Esophagus squamous epithelium (tissue), 5 donors: ENCODE data around the gene GNG14. TPM values are rescaled to one million over a fixed set of nuclear protein-coding genes. Genes with fewer than 3 reads are reported as not detected.
A peak's percentile ranks its signal among the peaks of the same experiment; 100 is the strongest.

ENCODE experiments used
- DNase-seq: peaks from one replicate; lab custom pipeline; 2025; lab: John Stamatoyannopoulos, UW
- H3K27ac ChIP-seq, 4 donors: fragments of 200-600 bp; sonication (generic); one replicate each; pipeline ENCODE4 v1.5.1; 2016 to 2019; ENCODE audit warnings: mild to moderate bottlenecking in 1 of 4
- H3K27me3 ChIP-seq, 4 donors: fragments of 200-600 bp; sonication (generic); 1 replicate in 3 of 4; 2 replicates in 1 of 4; pipeline versions ENCODE4 v1.5.1 to v1.6.0; 2017 to 2021; ENCODE audit warnings: antibody characterized with exemption in 1 of 4
- H3K36me3 ChIP-seq, 3 donors: fragments of 200-600 bp; sonication (generic); one replicate each; pipeline ENCODE4 v1.5.1; 2016 to 2019
- H3K4me1 ChIP-seq, 3 donors: fragments of 200-600 bp; sonication (generic); one replicate each; pipeline ENCODE4 v1.5.1; 2017 to 2019
- H3K4me3 ChIP-seq, 4 donors: fragments of 200-600 bp; sonication (generic); 1 replicate in 3 of 4; 2 replicates in 1 of 4; pipeline ENCODE4 v1.5.1; 2016 to 2019; ENCODE audit warnings: mild to moderate bottlenecking in 2 of 4, moderate library complexity in 1 of 4
- H3K9me3 ChIP-seq, 3 donors: fragments of 200-600 bp; sonication (generic); one replicate each; pipeline ENCODE4 v1.5.1; 2016 to 2019
- POLR2A ChIP-seq, 4 donors: fragments of 450-650 bp; IDR thresholded peaks; one replicate each; pipeline ENCODE4 v1.6.1; 2017; ENCODE audit warnings: antibody characterized with exemption in 4 of 4, mild to moderate bottlenecking in 4 of 4, moderate library complexity in 3 of 4
- WGBS, 2 donors: methylation state at CpG; one replicate each; pipeline ENCODE4 v1.1.5; 2018; 5-methylcytosine and 5-hydroxymethylcytosine counted together
- intact Hi-C: fragments of 100-400 bp; cut with DNase I; formaldehyde crosslinking; loops from one replicate; pipeline ENCODE4 v1.15.0; 2022
- total RNA-seq, 4 donors: library from RNA; depleted of rRNA; stranded (reverse); fragments of >200 nt; gene quantifications; one replicate each; pipeline ENCODE4 v1.1.0, GENCODE V29; 2016
- TF ChIP-seq, protein P1 (sequence below), 6 experiments: fragments of 450-650 bp in 4 of 6; fragments of 200-600 bp in 2 of 6; sonication (generic) in 2 of 6; IDR thresholded peaks; one replicate each; pipeline ENCODE4 v1.5.1; 2016 to 2019; ENCODE audit warnings: antibody characterized with exemption in 6 of 6, mild to moderate bottlenecking in 4 of 6, moderate library complexity in 4 of 6
- donor health status: DM: yes; HTN: yes; CAD: no.

Gene GNG14
- total RNA-seq, 4 donors from 2014 or later = not detected

DNA sequence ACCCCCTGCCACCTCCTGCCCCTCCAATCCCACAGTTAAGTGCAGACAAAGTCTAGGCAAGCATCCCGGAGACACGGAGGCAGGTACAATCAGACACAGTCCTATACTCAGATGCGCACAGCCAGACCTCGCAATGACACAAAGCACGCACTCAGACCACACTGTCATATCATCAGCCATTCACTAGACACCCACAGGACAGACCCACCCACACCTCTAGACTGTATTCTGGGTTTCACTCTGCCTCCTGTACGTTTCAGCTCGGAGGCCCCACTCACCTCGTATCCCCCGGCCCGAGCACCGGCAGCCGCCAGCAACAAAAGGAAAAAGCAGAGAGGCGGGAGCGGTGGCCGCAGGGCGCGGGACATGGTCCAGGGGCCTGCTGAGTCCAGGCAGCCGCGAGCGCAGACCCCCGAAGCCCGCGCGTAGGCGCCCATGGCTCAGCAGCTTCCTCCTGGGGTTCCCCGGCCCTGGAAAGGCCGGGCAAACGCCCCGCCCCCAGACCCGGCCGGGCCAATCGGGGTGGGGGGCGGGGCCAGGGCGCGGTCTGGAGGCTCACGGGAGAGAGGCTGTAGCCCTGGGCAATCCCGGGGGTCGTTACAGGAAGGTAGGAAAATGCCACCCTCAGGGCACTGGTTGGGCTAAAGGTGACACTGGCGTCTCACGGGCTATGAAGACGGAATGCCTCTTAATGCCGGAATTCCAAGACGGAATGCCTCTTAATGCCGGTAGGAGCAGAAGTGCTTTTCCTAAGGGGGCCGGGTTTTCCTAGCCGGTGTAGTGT is 21.3 kb upstream of the GNG14 start, which contains the start of the genes MAN2B1 and WDR83:
TSS of gene MAN2B1 (minus strand) at position 478 of the 784 bp plus-strand sequence. CDS start at position 437, 41 bp downstream.
TSS of gene WDR83 (plus strand) at position 543 of the 784 bp plus-strand sequence. CDS start 2,984 bp downstream, outside the sequence.
- H3K27ac ChIP-seq = peak within 1 kb of the TSS; percentile 80 to 86 (median 82)
- WGBS, 2 donors = 0 to 4% methylated on average over 7 to 8 of the region's 46 CpGs
- TF ChIP-seq POLR2A (IDR thresholded peaks at IDR 0.05) = peak in 2 of 4 donors; percentile 21 to 34
- TF ChIP-seq, protein P1, sequence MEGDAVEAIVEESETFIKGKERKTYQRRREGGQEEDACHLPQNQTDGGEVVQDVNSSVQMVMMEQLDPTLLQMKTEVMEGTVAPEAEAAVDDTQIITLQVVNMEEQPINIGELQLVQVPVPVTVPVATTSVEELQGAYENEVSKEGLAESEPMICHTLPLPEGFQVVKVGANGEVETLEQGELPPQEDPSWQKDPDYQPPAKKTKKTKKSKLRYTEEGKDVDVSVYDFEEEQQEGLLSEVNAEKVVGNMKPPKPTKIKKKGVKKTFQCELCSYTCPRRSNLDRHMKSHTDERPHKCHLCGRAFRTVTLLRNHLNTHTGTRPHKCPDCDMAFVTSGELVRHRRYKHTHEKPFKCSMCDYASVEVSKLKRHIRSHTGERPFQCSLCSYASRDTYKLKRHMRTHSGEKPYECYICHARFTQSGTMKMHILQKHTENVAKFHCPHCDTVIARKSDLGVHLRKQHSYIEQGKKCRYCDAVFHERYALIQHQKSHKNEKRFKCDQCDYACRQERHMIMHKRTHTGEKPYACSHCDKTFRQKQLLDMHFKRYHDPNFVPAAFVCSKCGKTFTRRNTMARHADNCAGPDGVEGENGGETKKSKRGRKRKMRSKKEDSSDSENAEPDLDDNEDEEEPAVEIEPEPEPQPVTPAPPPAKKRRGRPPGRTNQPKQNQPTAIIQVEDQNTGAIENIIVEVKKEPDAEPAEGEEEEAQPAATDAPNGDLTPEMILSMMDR (IDR thresholded peaks at IDR 0.05) = peak in 1 of 6 experiments; percentile 12
- H3K9me3 ChIP-seq = no peaks in the 10 kb centered on the region
- H3K27me3 ChIP-seq = no peaks in the 10 kb centered on the region
- peaks cover 0 to 48% (median 21%) of the 10 kb centered on the region in 3 donors for H3K36me3 ChIP-seq
- no peak for DNase-seq
- H3K4me3 ChIP-seq = peak within 1 kb of the TSS; percentile 70 to 93 (median 76)
- intact Hi-C loops = no loop called here
- H3K4me1 ChIP-seq = peaks cover 30 to 61% (median 38%) of the 10 kb centered on the region in 3 donors

DNA sequence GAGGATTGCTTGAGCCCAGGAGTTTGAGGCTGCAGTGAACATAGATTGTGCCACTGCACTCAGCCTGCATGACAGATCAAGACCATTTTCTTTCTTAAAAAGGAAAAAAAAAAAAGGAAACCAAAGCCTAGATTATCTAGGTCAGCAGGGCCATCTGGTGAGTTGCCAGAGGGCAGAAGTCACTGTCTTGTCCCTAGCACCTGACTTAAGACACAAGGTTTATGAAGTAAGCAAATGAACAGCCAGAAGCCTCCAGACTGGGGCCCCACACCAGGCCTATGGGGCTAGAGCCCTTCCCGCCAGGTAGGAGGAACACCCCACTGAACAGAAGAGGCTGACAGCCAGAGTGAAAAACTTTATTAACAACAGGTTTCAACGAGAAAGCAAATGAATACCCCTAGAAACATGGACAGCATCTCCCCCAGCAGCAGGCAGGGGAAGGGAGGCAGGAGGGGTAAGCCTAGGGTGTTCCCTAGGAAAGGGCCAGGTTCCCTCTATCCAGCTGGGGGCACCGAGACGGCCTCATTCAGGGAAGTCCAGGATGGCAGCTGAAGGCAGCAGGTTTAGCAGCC is 20.0 kb upstream of the GNG14 start:
- WGBS, 2 donors = 70% methylated on average over 4 of the region's 4 CpGs; no CpG with 5 or more reads in 1 of the 2 donors
- no peak for DNase-seq
- Histone ChIP-seq H3K27me3 (no peaks in the 10 kb centered on the region), H3K9me3 (no peaks in the 10 kb centered on the region), H3K4me1 (peaks cover 30 to 61% (median 38%) of the 10 kb centered on the region in 3 donors), H3K36me3 (peaks cover 0 to 47% (median 16%) of the 10 kb centered on the region in 3 donors), H3K4me3 (peak overlapping the region in 2 of 4 donors; percentile 82 to 88), H3K27ac (peak overlapping the region in 2 of 4 donors; percentile 97 to 99)
- TF ChIP-seq, protein P1 (IDR thresholded peaks at IDR 0.05) = no peak
- no peak for TF ChIP-seq POLR2A (IDR thresholded peaks at IDR 0.05)
- intact Hi-C loops = no loop called here

- H3K4me1 ChIP-seq = peaks cover 30 to 61% (median 38%) of the 10 kb centered on the region in 3 donors
- intact Hi-C loops = no loop called here
- 48 to 57% methylated on average over 2 to 8 of the region's 8 CpGs for WGBS, 2 donors
Observed at GRCh38 chr19:12668346-12668745, 19.5 kb upstream of the GNG14 start.

GRCh38 chr19:12668932-12669269 is 18.9 kb upstream of the GNG14 start:
- TF ChIP-seq, protein P1 (IDR thresholded peaks at IDR 0.05) = no peak
- TF ChIP-seq POLR2A (IDR thresholded peaks at IDR 0.05) = no peak
- H3K27ac ChIP-seq = peak overlapping the region; percentile 85 to 99 (median 96)
- DNase-seq = no peak
- 0% methylated on average over 10 of the region's 24 CpGs; no CpG with 5 or more reads in 1 of the 2 donors for WGBS, 2 donors
- no peaks in the 10 kb centered on the region for H3K9me3 ChIP-seq
- peak overlapping the region; percentile 58 to 95 (median 85) for H3K4me3 ChIP-seq
- H3K4me1 ChIP-seq = peaks cover 30 to 61% (median 38%) of the 10 kb centered on the region in 3 donors
- no peaks in the 10 kb centered on the region for H3K27me3 ChIP-seq
- peaks cover 4 to 47% (median 19%) of the 10 kb centered on the region in 3 donors for H3K36me3 ChIP-seq
- intact Hi-C loops = no loop called here

More at GRCh38 chr19:12668346-12668745, 19.5 kb upstream of the GNG14 start:
- peak overlapping the region; percentile 58 to 95 (median 85) for H3K4me3 ChIP-seq
- no peaks in the 10 kb centered on the region for H3K9me3 ChIP-seq
- H3K36me3 ChIP-seq = peaks cover 0 to 47% (median 16%) of the 10 kb centered on the region in 3 donors
- no peaks in the 10 kb centered on the region for H3K27me3 ChIP-seq
- H3K27ac ChIP-seq = peak overlapping the region; percentile 85 to 99 (median 96)
- no peak for TF ChIP-seq POLR2A (IDR thresholded peaks at IDR 0.05)
- TF ChIP-seq, protein P1 (IDR thresholded peaks at IDR 0.05) = no peak
- DNase-seq = no peak
